Medulla oblongata (tissue), 1 donor: ENCODE measurements around the gene AIG1.
"Not testable (repeated sequence)": the region's sequence is repeated elsewhere in the genome, so short reads cannot be mapped to it uniquely, and the experiment has no call there.

Experiments used
- DNase-seq: peaks from one replicate; pipeline ENCODE4 v3.0.0-alpha.2; 2015; ENCODE audit errors: extremely low spot score

Gene AIG1

GRCh38 chr6:143055891-143056290, 4.8 kb upstream of the AIG1 start:
- no peak for DNase-seq

- DNase-seq: peak; percentile 53
Observed at GRCh38 chr6:143058987-143059386, 1.7 kb upstream of the AIG1 start.

- DNase-seq: peak; percentile 47
Observed at GRCh38 chr6:143059663-143060353, 881 bp upstream of the AIG1 start.

- DNase-seq: peak; percentile 85
Observed at GRCh38 chr6:143060354-143060805, 309 bp upstream of the AIG1 start.

GRCh38 chr6:143061597-143062385, 1.1 kb downstream of the AIG1 start:
- peak; percentile 50 for DNase-seq

- no peak for DNase-seq
Observed at GRCh38 chr6:143062551-143062950, 1.9 kb downstream of the AIG1 start.

GRCh38 chr6:143063631-143064030, 2.9 kb downstream of the AIG1 start:
- DNase-seq: no peak

GRCh38 chr6:143064271-143064670, 3.6 kb downstream of the AIG1 start:
- DNase-seq: no peak

- DNase-seq: no peak
Observed at GRCh38 chr6:143064951-143065683, 4.4 kb downstream of the AIG1 start.

GRCh38 chr6:143068001-143068400, 7.3 kb downstream of the AIG1 start:
- no peak for DNase-seq

- DNase-seq: no peak
Observed at GRCh38 chr6:143074101-143074500, 13.4 kb downstream of the AIG1 start.

GRCh38 chr6:143074670-143075318, 14.1 kb downstream of the AIG1 start:
- DNase-seq: no peak

- no peak for DNase-seq
Observed at GRCh38 chr6:143078468-143079324, 18.0 kb downstream of the AIG1 start.

GRCh38 chr6:143079325-143079640, 18.6 kb downstream of the AIG1 start:
- DNase-seq: no peak

GRCh38 chr6:143082274-143082673, 21.6 kb downstream of the AIG1 start:
- DNase-seq: not testable (repeated sequence)

GRCh38 chr6:143084019-143084418, 23.3 kb downstream of the AIG1 start:
- not testable (repeated sequence) for DNase-seq

GRCh38 chr6:143087335-143087734, 26.6 kb downstream of the AIG1 start:
- DNase-seq: not testable (repeated sequence)

- DNase-seq: no peak
Observed at GRCh38 chr6:143087856-143088255, 27.2 kb downstream of the AIG1 start.

GRCh38 chr6:143090314-143091044, 29.8 kb downstream of the AIG1 start:
- DNase-seq: peak; percentile 30

- no peak for DNase-seq
Observed at GRCh38 chr6:143092768-143093167, 32.1 kb downstream of the AIG1 start.
